K562 (cell line): ENCODE data around the gene ZMIZ1. TPM values are rescaled to one million over a fixed set of nuclear protein-coding genes. Genes with fewer than 3 reads are reported as not detected.

Experiments
- GATAD2A ChIP-seq: fragments of 450-650 bp; IDR thresholded peaks from 2 replicates; pipeline ENCODE4 v1.6.1; 2017
- HOXB6 ChIP-seq: fragments of 250-450 bp; sonication (Bioruptor Pico); IDR thresholded peaks from 2 replicates; pipeline ENCODE4 v1.5.1; 2022; ENCODE audit warnings: mild to moderate bottlenecking, borderline replicate concordance
- KLF6 ChIP-seq: fragments of 250-450 bp; sonication (Bioruptor Pico); IDR thresholded peaks from 2 replicates; pipeline ENCODE4 v1.4.0; 2020; ENCODE audit warnings: mild to moderate bottlenecking, moderate library complexity, borderline replicate concordance
- L3MBTL2 ChIP-seq: fragments of 450-650 bp; IDR thresholded peaks from 2 replicates; pipeline ENCODE4 v1.6.1; 2016; ENCODE audit warnings: mild to moderate bottlenecking, moderate library complexity
- MAFK ChIP-seq: IDR thresholded peaks from 2 replicates; pipeline ENCODE4 v1.6.1; 2011; ENCODE audit warnings: low read length, improper control_type of control experiment
- MXI1 ChIP-seq: IDR thresholded peaks from 2 replicates; pipeline ENCODE4 v1.6.1; 2011; ENCODE audit warnings: low read depth, mild to moderate bottlenecking, improper control_type of control experiment, low read length
- NBN ChIP-seq: fragments of 450-650 bp; IDR thresholded peaks from 2 replicates; pipeline ENCODE4 v1.6.1; 2016; ENCODE audit warnings: low read depth, mild to moderate bottlenecking
- PRPF4 ChIP-seq: fragments of 200-400 bp; formaldehyde crosslinking; IDR thresholded peaks from one replicate; pipeline ENCODE4 v1.6.1; 2017; ENCODE audit warnings: low read length, low read depth, mild to moderate bottlenecking; ENCODE audit not compliant: insufficient read depth, poor library complexity, severe bottlenecking
- RBM39 ChIP-seq: fragments of 200-400 bp; formaldehyde crosslinking; optimal IDR thresholded peaks from 2 replicates; pipeline ENCODE3; 2018; ENCODE audit warnings: low read depth, low read length
- RCOR1 ChIP-seq, 2 experiments: IDR thresholded peaks; 2 replicates each; pipeline ENCODE4 v1.6.1; 2012; ENCODE audit warnings: low read depth in 2 of 2, low read length in 2 of 2, borderline replicate concordance in 1 of 2, improper control_type of control experiment in 1 of 2
- SRSF9 ChIP-seq: fragments of 200-400 bp; formaldehyde crosslinking; IDR thresholded peaks from 2 replicates; pipeline ENCODE4 v1.6.1; 2017; ENCODE audit warnings: low read depth, low read length, borderline replicate concordance
- TARDBP ChIP-seq: fragments of 450-650 bp; IDR thresholded peaks from 2 replicates; pipeline ENCODE4 v1.6.1; 2016
- TEAD4 ChIP-seq, 2 experiments: sonication (generic) in 1 of 2; formaldehyde crosslinking in 1 of 2; IDR thresholded peaks; 2 replicates each; pipeline versions ENCODE4 v1.6.1 to v1.8.0; 2012 to 2022; ENCODE audit warnings: borderline replicate concordance in 1 of 2, inconsistent platforms in 1 of 2, low read length in 1 of 2, mild to moderate bottlenecking in 1 of 2, missing genetic modification reagents in 1 of 2
- TOE1 ChIP-seq, 2 experiments: fragments of 450-650 bp in 1 of 2; sonication (generic) in 1 of 2; formaldehyde crosslinking in 1 of 2; IDR thresholded peaks; 2 replicates each; pipeline versions ENCODE4 v1.7.1 to v1.8.0; 2016 to 2022; ENCODE audit warnings: borderline replicate concordance in 2 of 2, mild to moderate bottlenecking in 2 of 2, antibody characterized with exemption in 1 of 2, inconsistent platforms in 1 of 2, low read depth in 1 of 2, missing genetic modification reagents in 1 of 2, moderate library complexity in 1 of 2
- ZFX ChIP-seq: sonication (generic); formaldehyde crosslinking; IDR thresholded peaks from 2 replicates; pipeline ENCODE4 v1.8.0; 2022; ENCODE audit warnings: mild to moderate bottlenecking, missing genetic modification reagents, moderate library complexity
- ZNF24 ChIP-seq: fragments of 450-650 bp; IDR thresholded peaks from 2 replicates; pipeline ENCODE4 v1.6.1; 2016
- ZNF408 ChIP-seq: fragments of 250-450 bp; sonication (Bioruptor Pico); IDR thresholded peaks from 2 replicates; pipeline ENCODE4 v1.4.0; 2020; ENCODE audit warnings: low read depth, mild to moderate bottlenecking, moderate library complexity
- ZNF41 ChIP-seq: fragments of 250-450 bp; sonication (Bioruptor Pico); conservative IDR thresholded peaks from 2 replicates; pipeline ENCODE4 v1.4.0; 2020; ENCODE audit warnings: mild to moderate bottlenecking
- ZNF551 ChIP-seq: fragments of 250-450 bp; sonication (Bioruptor Pico); IDR thresholded peaks from 2 replicates; pipeline ENCODE4 v1.5.0; 2021; ENCODE audit warnings: mild to moderate bottlenecking, moderate library complexity
- polyA plus RNA-seq, 8 experiments: library from polyadenylated mRNA; depleted of rRNA in 4 of 8; stranded (reverse) in 5 of 8; unstranded in 3 of 8; fragments of >200 nt; fragmentation: Nextera tagmentation in 2 of 8; fragmentation: Illumina TruSeq in 1 of 8; extraction: Ambion mirVana in 2 of 8; extraction: Trizol in 1 of 8; gene quantifications; 2 replicates each; pipeline versions ENCODE4 v1.2.1 to v1.2.3, GENCODE V29; 2011 to 2014; ENCODE audit warnings: inconsistent platforms in 1 of 8, missing spikeins in 1 of 8
- total RNA-seq, 7 experiments: library from RNA; depleted of rRNA in 6 of 7; stranded (reverse); fragments of >200 nt in 6 of 7; fragmentation: Illumina TruSeq in 2 of 7; extraction: Trizol in 2 of 7; gene quantifications; 2 replicates each; pipeline versions ENCODE4 v1.2.1 to v1.2.3, GENCODE V29; 2011 to 2021; ENCODE audit warnings: low replicate concordance in 1 of 7
- TF ChIP-seq, protein P1 (sequence below): sonication (generic); formaldehyde crosslinking; IDR thresholded peaks from 2 replicates; pipeline ENCODE4 v1.8.0; 2022; ENCODE audit warnings: mild to moderate bottlenecking, missing genetic modification reagents
- TF ChIP-seq, protein P2 (sequence below): sonication (generic); formaldehyde crosslinking; IDR thresholded peaks from 2 replicates; pipeline ENCODE4 v1.8.1; 2023; ENCODE audit warnings: mild to moderate bottlenecking, missing genetic modification reagents

ZMIZ1 gene
- total and polyA plus RNA-seq, 9 of the 15 experiments (the other 6 are each of a cell fraction or from before 2014, with no cell fraction given) = 1.0 to 37.3 (median 4.3) TPM

DNA sequence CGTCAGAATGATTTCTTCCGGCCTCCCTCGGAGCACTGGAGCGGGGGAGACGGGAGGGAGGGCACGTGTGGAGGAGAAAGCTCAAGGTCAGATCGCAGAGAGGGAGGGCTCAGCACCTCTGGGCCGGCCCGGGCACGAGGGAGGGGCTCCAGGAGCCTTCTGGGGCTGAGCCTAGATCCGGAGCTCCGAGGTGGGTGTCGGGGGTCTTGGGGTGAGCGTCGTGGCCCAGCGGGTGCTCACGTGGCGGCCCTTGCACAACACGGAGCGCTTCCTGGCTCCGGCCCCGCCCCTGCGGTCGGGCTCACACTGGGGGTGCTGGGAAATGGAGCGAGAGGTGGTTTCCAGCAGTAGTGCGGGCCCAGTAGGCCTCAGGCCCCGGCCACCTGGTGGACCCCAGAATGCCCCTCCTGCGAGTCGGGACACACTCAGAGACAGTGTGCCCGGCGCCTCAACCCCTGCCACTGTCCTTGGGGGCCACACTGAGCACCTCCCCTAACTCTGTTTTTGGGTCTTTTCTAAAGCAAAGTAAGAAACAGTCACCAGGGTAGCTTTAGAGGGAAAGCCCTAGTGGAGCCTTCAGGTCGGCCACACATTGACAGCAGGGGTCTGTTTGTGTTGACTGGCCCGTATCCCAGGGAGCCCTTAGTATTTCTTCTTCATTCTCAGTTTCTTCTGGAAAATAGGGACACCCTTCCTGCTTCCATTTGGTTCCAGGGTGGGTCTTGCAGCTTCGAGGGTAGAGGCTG lies 279.3 kb downstream of the ZMIZ1 start (continued):
- TF ChIP-seq L3MBTL2 = peak; percentile 99
- TF ChIP-seq ZNF24 = no peak
- TF ChIP-seq, protein P1, sequence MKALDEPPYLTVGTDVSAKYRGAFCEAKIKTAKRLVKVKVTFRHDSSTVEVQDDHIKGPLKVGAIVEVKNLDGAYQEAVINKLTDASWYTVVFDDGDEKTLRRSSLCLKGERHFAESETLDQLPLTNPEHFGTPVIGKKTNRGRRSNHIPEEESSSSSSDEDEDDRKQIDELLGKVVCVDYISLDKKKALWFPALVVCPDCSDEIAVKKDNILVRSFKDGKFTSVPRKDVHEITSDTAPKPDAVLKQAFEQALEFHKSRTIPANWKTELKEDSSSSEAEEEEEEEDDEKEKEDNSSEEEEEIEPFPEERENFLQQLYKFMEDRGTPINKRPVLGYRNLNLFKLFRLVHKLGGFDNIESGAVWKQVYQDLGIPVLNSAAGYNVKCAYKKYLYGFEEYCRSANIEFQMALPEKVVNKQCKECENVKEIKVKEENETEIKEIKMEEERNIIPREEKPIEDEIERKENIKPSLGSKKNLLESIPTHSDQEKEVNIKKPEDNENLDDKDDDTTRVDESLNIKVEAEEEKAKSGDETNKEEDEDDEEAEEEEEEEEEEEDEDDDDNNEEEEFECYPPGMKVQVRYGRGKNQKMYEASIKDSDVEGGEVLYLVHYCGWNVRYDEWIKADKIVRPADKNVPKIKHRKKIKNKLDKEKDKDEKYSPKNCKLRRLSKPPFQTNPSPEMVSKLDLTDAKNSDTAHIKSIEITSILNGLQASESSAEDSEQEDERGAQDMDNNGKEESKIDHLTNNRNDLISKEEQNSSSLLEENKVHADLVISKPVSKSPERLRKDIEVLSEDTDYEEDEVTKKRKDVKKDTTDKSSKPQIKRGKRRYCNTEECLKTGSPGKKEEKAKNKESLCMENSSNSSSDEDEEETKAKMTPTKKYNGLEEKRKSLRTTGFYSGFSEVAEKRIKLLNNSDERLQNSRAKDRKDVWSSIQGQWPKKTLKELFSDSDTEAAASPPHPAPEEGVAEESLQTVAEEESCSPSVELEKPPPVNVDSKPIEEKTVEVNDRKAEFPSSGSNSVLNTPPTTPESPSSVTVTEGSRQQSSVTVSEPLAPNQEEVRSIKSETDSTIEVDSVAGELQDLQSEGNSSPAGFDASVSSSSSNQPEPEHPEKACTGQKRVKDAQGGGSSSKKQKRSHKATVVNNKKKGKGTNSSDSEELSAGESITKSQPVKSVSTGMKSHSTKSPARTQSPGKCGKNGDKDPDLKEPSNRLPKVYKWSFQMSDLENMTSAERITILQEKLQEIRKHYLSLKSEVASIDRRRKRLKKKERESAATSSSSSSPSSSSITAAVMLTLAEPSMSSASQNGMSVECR (CRISPR knock-in tag) = 0 out of 2 replicates have a peak, but pooled peaks have one; percentile 74
- TF ChIP-seq TEAD4 (IDR thresholded peaks at IDR 0.05; ENCODE audit: low read length) = 0 out of 2 replicates have a peak, but pooled peaks have one; percentile 8
- peak; percentile 69; the same call in 1 of the 2 replicates for TF ChIP-seq TEAD4 (CRISPR knock-in tag; IDR thresholded peaks at IDR 0.05; ENCODE audit: borderline replicate concordance)
- TF ChIP-seq RCOR1 (IDR thresholded peaks at IDR 0.05; ENCODE audit: borderline replicate concordance in 1 of 2, low read depth in 2 of 2, low read length in 2 of 2) = no peak
- TF ChIP-seq, protein P2, sequence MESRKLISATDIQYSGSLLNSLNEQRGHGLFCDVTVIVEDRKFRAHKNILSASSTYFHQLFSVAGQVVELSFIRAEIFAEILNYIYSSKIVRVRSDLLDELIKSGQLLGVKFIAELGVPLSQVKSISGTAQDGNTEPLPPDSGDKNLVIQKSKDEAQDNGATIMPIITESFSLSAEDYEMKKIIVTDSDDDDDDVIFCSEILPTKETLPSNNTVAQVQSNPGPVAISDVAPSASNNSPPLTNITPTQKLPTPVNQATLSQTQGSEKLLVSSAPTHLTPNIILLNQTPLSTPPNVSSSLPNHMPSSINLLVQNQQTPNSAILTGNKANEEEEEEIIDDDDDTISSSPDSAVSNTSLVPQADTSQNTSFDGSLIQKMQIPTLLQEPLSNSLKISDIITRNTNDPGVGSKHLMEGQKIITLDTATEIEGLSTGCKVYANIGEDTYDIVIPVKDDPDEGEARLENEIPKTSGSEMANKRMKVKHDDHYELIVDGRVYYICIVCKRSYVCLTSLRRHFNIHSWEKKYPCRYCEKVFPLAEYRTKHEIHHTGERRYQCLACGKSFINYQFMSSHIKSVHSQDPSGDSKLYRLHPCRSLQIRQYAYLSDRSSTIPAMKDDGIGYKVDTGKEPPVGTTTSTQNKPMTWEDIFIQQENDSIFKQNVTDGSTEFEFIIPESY (CRISPR knock-in tag) = no peak
- no peak for TF ChIP-seq SRSF9
- peak; percentile 50 for TF ChIP-seq PRPF4
- TF ChIP-seq RBM39 = peak; percentile 60
- no peak for TF ChIP-seq ZNF41 (CRISPR knock-in tag)
- TF ChIP-seq TOE1 (IDR thresholded peaks at IDR 0.05; ENCODE audit: borderline replicate concordance) = peak; percentile 61; the same call in 1 of the 2 replicates
- no peak for TF ChIP-seq TOE1 (CRISPR knock-in tag; IDR thresholded peaks at IDR 0.05; ENCODE audit: borderline replicate concordance, low read depth)
- peak; percentile 74; the same call in 1 of the 2 replicates for TF ChIP-seq GATAD2A
- TF ChIP-seq MXI1 = peak; percentile 77; the same call in 1 of the 2 replicates
- no peak for TF ChIP-seq MAFK
- no peak for TF ChIP-seq TARDBP
- no peak for TF ChIP-seq HOXB6
- TF ChIP-seq KLF6 (CRISPR knock-in tag) = peak; percentile 83; the same call in 1 of the 2 replicates
- no peak for TF ChIP-seq ZNF551 (CRISPR knock-in tag)
- TF ChIP-seq ZNF408 = no peak
- TF ChIP-seq NBN = peak; percentile 26; the same call in 1 of the 2 replicates
- peak; percentile 91 for TF ChIP-seq ZFX
